NCI-H748 (cell line): ENCODE results near the gene SRCIN1.
"Not testable (repeated sequence)": the region's sequence is repeated elsewhere in the genome, so short reads cannot be mapped to it uniquely, and the experiment has no call there.

ENCODE experiments used
- DNase-seq: peaks from one replicate; lab custom pipeline; 2025; ENCODE audit not compliant: unreplicated experiment; lab: John Stamatoyannopoulos, UW

The SRCIN1 gene

GRCh38 chr17:38511150-38512108, 94.3 kb downstream of the SRCIN1 start:
- DNase-seq: no peak

GRCh38 chr17:38510421-38511149, 95.2 kb downstream of the SRCIN1 start:
- DNase-seq: no peak

GRCh38 chr17:38509772-38510420, 95.9 kb downstream of the SRCIN1 start:
- DNase-seq: no peak

- peak; percentile 37 for DNase-seq
Observed at GRCh38 chr17:38508954-38509771, 96.6 kb downstream of the SRCIN1 start.

- DNase-seq: no peak
Observed at GRCh38 chr17:38508570-38508950, 97.2 kb downstream of the SRCIN1 start.

DNA sequence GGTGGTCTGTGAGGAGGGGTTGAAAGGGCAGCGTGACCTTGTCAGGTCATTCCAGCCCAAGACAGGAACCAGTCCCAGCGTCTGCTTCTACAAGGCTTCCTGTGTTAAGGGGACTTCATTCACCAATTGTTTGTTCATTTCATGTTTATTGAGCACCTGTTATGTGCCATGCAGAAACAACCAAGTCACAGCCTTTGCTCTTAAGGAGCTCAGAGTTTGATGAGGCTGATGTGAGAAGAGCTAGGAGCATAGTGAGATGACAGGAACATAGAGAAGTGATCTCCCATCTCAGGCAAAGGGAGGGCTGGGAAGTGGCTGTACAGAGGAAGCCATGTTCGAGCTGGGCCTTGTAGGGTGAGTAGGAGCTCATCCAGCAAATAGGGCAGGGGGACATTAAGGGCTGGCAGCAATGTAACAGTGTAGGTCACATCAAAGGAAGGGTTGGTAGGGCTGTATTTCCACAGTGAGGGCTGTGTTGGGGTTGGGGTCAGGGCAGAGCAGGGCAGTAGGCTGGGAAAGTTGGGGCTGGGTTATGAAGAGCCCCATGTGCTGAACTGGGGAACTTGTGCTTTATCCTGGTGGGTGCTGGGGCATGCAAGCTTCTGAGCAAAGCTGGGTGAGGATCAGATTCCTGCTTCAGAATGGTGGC, 97.7 kb downstream of the SRCIN1 start:
- DNase-seq: no peak

GRCh38 chr17:38507436-38507835, 98.3 kb downstream of the SRCIN1 start:
- DNase-seq: no peak

GRCh38 chr17:38504216-38504615, 101.5 kb downstream of the SRCIN1 start:
- DNase-seq: no peak

DNA sequence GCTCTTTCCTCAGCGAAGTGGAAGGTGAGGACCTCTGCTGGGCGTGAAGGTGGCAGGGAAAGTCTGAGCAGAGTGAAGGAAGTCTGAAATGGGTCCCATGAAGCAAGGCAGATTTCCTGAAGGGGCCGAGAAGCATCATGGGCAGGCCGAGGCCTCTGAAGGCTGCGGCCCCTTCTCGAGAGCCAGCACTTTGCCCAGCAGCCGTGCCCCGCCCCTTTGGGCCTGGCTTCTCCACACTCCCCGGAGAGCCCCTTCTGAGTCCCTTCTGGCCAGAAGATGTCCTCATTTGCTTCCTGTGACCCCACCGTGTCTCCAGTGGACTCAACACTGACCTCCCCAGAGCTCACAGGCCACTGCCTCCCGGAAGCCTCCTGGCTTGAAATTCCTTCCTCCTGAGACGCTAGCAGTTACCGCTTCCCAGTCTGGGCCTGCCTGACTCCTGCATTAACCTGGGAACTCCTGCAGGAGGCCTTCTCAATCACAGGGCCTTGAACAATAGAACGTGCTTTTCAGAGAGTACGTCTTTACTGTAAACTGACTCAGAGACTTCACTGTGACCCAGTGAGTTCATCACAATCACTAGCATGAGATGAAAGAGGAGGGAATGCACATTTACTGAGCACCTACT, 102.4 kb downstream of the SRCIN1 start:
- not testable (repeated sequence) for DNase-seq

- not testable (repeated sequence) for DNase-seq
Observed at GRCh38 chr17:38501718-38502117, 104.0 kb downstream of the SRCIN1 start.

- not testable (repeated sequence) for DNase-seq
Observed at GRCh38 chr17:38499230-38499629, 106.5 kb downstream of the SRCIN1 start.

GRCh38 chr17:38498353-38498752, 107.4 kb downstream of the SRCIN1 start:
- no peak for DNase-seq

- not testable (repeated sequence) for DNase-seq
Observed at GRCh38 chr17:38497656-38498055, 108.1 kb downstream of the SRCIN1 start.

DNA sequence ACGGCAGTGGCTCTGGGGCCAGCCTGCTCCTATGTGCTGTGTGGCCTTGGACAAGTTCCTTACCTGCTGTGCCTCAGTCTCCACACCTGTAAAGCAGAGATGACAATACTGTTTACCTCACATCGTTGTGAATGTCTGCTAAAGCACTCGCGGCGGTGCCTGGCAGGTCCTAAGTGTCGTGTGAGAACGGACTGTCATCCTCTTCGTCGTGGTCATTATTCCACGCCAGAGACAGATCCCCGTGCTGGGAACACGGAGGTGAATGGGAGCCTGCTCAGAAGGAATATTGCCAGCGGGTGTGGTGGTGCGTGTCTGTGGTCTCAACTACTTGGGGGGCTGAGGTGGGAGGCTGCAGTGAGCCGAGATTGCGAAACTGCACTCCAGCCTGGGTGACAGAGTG, 111.6 kb downstream of the SRCIN1 start:
- not testable (repeated sequence) for DNase-seq

DNA sequence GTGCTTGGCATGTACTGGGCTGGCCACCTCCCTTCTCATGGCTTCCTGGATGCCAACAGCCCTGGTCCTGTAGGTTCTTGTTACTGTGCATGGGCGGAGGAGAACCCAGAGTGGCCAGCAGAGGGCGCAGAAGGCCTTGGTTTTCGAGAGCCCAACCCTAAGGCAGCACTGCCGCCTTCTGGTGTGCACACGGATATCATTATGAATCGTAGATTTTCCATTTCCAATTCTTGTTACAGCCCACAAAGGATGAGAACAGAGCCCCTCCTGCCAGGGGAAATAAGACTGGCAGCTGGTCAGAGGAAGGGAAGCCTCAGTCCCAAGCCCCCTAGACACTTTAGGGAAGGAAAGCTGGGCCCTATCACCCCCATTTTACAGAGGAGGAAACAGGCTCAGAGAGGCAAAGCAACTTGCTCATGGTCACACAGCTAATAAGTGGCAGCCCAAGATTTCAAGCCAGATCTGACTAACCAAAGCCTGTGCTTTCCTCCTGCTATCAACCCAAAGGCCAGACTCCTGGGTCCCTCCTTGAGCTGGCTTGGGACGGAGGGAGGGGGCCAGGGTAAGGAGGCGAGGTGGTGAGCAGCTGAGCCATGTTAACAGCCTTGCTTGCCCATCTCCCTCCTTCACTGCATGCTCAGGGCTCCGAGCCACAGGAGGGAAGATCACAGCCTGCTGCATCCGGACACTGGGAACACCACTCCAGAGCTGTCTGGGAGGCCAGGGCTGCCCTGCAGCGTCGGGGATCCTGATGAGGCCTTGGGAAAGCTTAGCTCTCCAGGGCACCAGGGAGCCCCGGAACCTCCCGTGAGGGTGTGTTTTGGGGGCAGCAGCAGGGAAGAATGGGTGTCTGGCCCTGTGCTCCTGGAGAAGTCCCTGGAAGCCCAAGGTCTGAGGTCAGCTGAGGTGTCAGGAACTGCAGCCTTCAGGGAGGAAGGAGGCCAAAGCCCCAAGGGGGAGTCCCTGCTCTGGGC, 113.4 kb downstream of the SRCIN1 start:
- peak; percentile 84 for DNase-seq

DNA sequence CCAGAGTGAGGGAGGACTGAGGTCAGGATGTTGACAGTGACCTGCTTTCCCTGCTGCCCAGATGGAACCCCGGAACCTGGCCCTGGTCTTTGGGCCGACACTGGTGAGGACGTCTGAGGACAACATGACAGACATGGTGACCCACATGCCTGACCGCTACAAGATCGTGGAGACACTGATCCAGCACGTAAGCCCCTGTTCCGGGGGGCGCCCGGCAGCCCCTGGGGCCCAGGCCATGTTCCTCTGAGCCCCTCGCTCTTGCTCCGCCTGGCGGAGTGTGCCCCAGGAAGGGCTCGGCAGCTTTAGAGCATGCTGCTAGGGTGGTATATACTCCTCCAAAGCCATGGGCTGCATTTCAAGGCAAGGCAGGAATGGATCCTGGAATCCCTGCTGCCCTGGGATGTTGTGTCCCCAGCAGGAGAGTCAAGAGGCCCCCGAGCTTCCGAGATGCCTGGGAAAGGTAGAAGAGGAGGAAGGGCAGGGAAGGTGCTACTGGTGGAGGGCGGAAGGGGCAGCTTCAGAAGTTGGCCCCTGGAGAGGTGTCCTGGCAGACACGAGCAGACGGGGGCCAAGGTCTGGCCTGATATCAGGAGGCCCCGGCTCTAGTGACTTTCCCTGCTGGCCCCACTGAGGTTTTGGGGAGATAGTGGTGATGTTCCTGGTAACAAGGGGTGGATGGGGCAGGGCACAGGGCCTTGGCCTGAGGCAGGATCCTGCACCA, 114.2 kb downstream of the SRCIN1 start:
- not testable (repeated sequence) for DNase-seq

DNA sequence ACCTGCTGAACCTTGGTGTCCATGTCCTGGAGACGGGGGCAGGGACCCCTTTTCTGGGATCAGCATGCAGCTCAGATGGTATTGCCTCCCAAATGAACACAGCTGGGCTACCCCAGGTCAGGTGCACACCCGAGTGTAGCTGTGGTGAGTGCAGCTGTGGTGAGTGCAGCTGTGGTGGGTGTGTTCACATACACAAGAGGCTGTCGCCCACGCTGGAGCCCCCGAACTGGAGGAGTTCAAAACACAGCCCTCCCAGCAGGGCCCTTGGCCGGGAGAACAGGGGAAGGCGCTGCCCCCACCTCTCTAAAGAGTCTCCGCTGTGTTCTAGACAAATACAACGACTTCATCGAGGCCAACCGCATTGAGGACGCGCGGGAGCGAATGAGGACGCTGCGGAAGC, 116.0 kb downstream of the SRCIN1 start:
- DNase-seq: not testable (repeated sequence)
